GM12801 (cell line): Measurements from ENCODE around the gene CREB5.

Experiments
- TF ChIP-seq, protein P1 (sequence below): IDR thresholded peaks from one replicate; pipeline ENCODE4 v1.5.1; 2011; ENCODE audit warnings: control low read depth; ENCODE audit not compliant: insufficient read length; ENCODE audit errors: extremely low read depth

Gene CREB5

GRCh38 chr7:28626221-28626620 is 213.9 kb downstream of the CREB5 start:
- TF ChIP-seq, protein P1, sequence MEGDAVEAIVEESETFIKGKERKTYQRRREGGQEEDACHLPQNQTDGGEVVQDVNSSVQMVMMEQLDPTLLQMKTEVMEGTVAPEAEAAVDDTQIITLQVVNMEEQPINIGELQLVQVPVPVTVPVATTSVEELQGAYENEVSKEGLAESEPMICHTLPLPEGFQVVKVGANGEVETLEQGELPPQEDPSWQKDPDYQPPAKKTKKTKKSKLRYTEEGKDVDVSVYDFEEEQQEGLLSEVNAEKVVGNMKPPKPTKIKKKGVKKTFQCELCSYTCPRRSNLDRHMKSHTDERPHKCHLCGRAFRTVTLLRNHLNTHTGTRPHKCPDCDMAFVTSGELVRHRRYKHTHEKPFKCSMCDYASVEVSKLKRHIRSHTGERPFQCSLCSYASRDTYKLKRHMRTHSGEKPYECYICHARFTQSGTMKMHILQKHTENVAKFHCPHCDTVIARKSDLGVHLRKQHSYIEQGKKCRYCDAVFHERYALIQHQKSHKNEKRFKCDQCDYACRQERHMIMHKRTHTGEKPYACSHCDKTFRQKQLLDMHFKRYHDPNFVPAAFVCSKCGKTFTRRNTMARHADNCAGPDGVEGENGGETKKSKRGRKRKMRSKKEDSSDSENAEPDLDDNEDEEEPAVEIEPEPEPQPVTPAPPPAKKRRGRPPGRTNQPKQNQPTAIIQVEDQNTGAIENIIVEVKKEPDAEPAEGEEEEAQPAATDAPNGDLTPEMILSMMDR: no peak

DNA sequence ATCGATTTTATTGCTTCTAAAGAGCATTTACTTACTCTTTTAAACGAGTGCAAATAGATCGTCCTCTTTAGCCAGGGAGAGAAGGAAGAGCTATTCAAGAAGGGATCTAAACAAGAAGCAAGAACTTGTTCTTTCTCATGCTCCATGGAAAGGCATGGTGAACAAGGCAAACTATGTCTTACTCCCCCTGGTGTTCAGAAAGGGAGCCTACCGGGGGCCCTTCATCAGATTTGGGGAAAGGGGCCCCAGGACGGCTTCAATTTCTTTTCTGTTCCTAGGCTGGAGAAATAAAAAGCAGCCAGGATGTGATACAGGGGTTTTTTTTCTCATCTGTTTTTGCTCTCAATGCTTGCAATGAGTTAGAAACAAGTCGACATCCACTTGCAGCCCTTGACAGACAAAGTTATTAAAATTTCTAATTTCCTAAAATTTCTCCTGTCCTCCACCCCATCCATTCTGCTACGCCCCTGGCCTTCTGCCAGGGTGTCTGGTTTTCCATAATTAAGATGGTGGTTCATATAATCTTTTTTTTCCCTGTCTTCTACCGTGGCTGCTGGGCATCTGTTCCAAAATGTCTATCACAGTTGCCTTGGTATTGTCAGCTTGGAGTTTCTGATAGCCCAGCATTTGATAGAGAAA is 214.4 kb downstream of the CREB5 start:
- TF ChIP-seq, protein P1: no peak

DNA sequence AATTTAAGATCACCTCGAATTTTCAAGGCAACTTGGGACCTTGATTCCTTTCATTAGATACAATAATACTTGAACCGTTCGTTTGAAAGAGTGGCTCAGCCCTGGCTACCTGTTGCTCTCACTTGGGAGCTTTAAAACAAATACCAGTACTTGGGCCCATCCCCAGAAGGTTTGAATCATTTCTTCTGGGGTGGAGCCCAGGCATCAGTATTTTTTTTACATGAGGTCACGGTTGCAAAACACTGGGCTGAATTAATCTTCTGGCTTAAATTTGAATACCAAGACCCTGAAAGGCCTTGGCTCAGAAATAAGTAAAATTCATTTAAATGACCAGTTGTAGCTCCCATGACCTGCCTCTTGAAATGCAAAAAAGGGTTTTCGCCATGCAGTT is 214.9 kb downstream of the CREB5 start:
- TF ChIP-seq, protein P1: no peak

DNA sequence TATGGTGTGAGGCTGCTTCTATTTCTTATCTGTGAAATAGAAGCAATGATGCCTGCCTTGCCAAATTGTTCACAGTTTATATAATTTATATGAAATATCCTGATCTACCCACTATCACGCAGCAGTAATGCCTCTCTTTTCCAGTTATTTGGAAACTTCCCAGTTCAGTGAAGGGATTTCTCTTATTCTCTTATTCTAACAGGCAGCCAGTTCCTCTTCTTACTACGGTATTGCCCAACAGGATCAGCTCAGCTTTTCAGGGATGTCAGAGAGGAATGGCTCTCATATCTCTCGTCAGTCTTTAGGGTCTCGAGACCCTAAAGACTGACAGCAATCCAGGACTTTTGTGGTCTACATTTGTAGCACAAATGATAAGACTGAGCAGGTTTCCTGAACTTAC is 215.6 kb downstream of the CREB5 start:
- TF ChIP-seq, protein P1: no peak

DNA sequence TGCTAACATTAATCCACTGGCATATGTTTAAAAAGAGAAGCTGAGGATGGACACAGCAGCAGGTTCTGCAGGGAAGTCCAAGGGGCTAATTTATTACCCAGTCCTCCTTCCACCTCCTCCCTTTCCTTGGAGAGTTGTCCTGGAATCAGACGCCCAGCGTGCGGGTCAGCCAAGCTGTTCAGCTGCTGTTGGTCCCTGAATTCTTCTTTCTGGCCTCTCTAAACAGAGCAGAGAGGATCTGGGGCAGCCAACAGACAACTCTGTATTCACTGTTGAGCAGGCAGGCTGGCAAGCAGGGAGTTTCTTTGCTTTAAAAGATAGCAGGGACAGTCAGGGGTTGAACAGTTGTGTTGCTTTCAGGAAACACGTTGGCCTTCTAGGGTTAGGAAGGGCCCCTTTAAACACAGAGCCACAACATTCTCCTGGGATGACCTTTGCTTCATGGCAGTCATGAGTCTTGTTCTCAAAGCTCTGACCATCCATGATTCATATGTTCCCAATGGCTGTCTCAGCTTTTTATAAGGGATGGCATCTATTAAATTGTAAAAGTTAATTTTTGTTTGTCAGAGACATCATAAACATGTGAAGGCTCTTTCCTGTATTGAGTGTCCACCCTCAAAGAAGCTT is 217.0 kb downstream of the CREB5 start:
- TF ChIP-seq, protein P1: no peak

GRCh38 chr7:28630350-28630749 is 218.0 kb downstream of the CREB5 start:
- TF ChIP-seq, protein P1: no peak

DNA sequence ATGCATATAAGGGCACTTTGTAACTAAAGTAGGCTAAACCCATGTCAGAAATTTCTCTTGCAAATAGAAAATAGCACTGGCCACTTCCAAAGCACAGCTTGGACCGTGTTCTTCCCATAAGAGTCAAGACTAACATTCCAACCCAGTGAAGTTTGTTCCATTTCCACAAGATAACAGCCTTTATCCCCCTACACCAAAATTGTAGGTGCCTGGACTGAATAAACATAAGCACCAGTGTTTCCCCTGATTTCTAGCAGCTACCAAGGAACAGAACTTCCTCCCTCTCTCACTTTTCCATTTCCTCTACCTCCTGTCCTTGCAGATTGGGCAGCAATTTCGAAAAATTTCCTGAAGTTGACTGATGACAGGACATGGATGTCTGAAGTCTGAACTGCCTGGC is 219.7 kb downstream of the CREB5 start:
- TF ChIP-seq, protein P1: no peak
